GM19043 (cell line): ENCODE measurements around the gene DPP10.
"Not testable (repeated sequence)": the region's sequence is repeated elsewhere in the genome, so short reads cannot be mapped to it uniquely, and the experiment has no call there.

ENCODE experiments used
- ATAC-seq: cut with Tn5 transposase; IDR thresholded peaks from one replicate; pipeline ENCODE4 v1.9.1; 2021; ENCODE audit warnings: low read depth; ENCODE audit not compliant: unreplicated experiment

Gene DPP10

GRCh38 chr2:114499101-114499500, 56.7 kb downstream of the DPP10 start:
- ATAC-seq = no peak

GRCh38 chr2:114507744-114508143, 65.3 kb downstream of the DPP10 start:
- ATAC-seq = no peak

- ATAC-seq = no peak
Observed at GRCh38 chr2:114515882-114516281, 73.4 kb downstream of the DPP10 start.

GRCh38 chr2:114517580-114517979, 75.1 kb downstream of the DPP10 start:
- ATAC-seq = no peak

- ATAC-seq = no peak
Observed at GRCh38 chr2:114518738-114519137, 76.3 kb downstream of the DPP10 start.

- ATAC-seq = not testable (repeated sequence)
Observed at GRCh38 chr2:114522612-114523011, 80.2 kb downstream of the DPP10 start.

GRCh38 chr2:114525955-114526354, 83.5 kb downstream of the DPP10 start:
- ATAC-seq = no peak

- ATAC-seq = no peak
Observed at GRCh38 chr2:114526841-114527240, 84.4 kb downstream of the DPP10 start.

GRCh38 chr2:114527330-114527983, 85.0 kb downstream of the DPP10 start:
- ATAC-seq = no peak

GRCh38 chr2:114534116-114535084, 92.0 kb downstream of the DPP10 start:
- no peak for ATAC-seq

- ATAC-seq = no peak
Observed at GRCh38 chr2:114537777-114538176, 95.3 kb downstream of the DPP10 start.

- no peak for ATAC-seq
Observed at GRCh38 chr2:114542695-114543094, 100.3 kb downstream of the DPP10 start.

GRCh38 chr2:114543236-114543766, 100.9 kb downstream of the DPP10 start:
- no peak for ATAC-seq

- ATAC-seq = no peak
Observed at GRCh38 chr2:114545052-114545451, 102.6 kb downstream of the DPP10 start.

GRCh38 chr2:114546531-114546930, 104.1 kb downstream of the DPP10 start:
- no peak for ATAC-seq

GRCh38 chr2:114548151-114548550, 105.7 kb downstream of the DPP10 start:
- no peak for ATAC-seq

GRCh38 chr2:114550364-114550763, 107.9 kb downstream of the DPP10 start:
- no peak for ATAC-seq

GRCh38 chr2:114550895-114551793, 108.7 kb downstream of the DPP10 start:
- no peak for ATAC-seq

GRCh38 chr2:114553027-114553426, 110.6 kb downstream of the DPP10 start:
- ATAC-seq = no peak

- no peak for ATAC-seq
Observed at GRCh38 chr2:114569166-114569565, 126.7 kb downstream of the DPP10 start.
